Kidney epithelial cell (primary cell): Measurements from ENCODE around the gene COA3. TPM values are rescaled to one million over a fixed set of nuclear protein-coding genes. Genes with fewer than 3 reads are reported as not detected.
"Not testable (repeated sequence)": the region's sequence is repeated elsewhere in the genome, so short reads cannot be mapped to it uniquely, and the experiment has no call there.

Experiments used
- DNase-seq: peaks from one replicate; pipeline ENCODE4 v3.0.0-alpha.2; 2010; ENCODE audit warnings: low read depth
- H3K27me3 ChIP-seq: 2 replicates; pipeline ENCODE4 v1.6.0; 2011; ENCODE audit warnings: low read length; ENCODE audit not compliant: control insufficient read depth, insufficient read depth
- H3K36me3 ChIP-seq: 2 replicates; pipeline ENCODE4 v1.5.1; 2011; ENCODE audit warnings: low read length; ENCODE audit not compliant: control insufficient read depth, insufficient read depth
- H3K4me3 ChIP-seq: 2 replicates; pipeline ENCODE4 v1.5.1; 2011; ENCODE audit warnings: low read depth, mild to moderate bottlenecking, control low read depth, low read length
- CTCF ChIP-seq: IDR thresholded peaks from 2 replicates; pipeline ENCODE4 v1.5.1; 2011; ENCODE audit warnings: mild to moderate bottlenecking, moderate library complexity, low read length, control low read depth, inconsistent platforms; ENCODE audit not compliant: insufficient read depth, poor library complexity, severe bottlenecking
- total RNA-seq: library from RNA; depleted of rRNA; stranded (reverse); fragments of >200 nt; gene quantifications from 2 replicates; pipeline ENCODE4 v1.2.3, GENCODE V29; 2015

Gene COA3
- total RNA-seq, 1 donor from 2014 or later, result 48.3 TPM

- DNase-seq, result no peak
- peaks cover 3% of the 10 kb centered on the region for H3K36me3 ChIP-seq
- no peaks in the 10 kb centered on the region for H3K27me3 ChIP-seq
- H3K4me3 ChIP-seq, result no peak overlapping the region
- TF ChIP-seq CTCF, result peak; percentile 2
Measured at GRCh38 chr17:42775534-42776098, 22.9 kb downstream of the COA3 start.

- peak overlapping the region; percentile 69 for H3K4me3 ChIP-seq
- H3K27me3 ChIP-seq, result no peaks in the 10 kb centered on the region
- TF ChIP-seq CTCF, result no peak
- DNase-seq, result no peak
- peaks cover 3% of the 10 kb centered on the region for H3K36me3 ChIP-seq
Measured at GRCh38 chr17:42774066-42774745, 24.3 kb downstream of the COA3 start.

- TF ChIP-seq CTCF, result peak; percentile 20
- peak within 1 kb of the TSS; percentile 69 for H3K4me3 ChIP-seq
- H3K27me3 ChIP-seq, result no peaks in the 10 kb centered on the region
- H3K36me3 ChIP-seq, result peaks cover 3% of the 10 kb centered on the region
- no peak for DNase-seq
Measured at GRCh38 chr17:42773290-42774035, 25.0 kb downstream of the COA3 start, which contains the start of gene VPS25. Gene VPS25 (plus strand): TSS chr17:42773449. CDS start chr17:42773476, 27 bp downstream.

GRCh38 chr17:42772945-42773289, 25.6 kb downstream of the COA3 start:
- Histone ChIP-seq H3K27me3 (no peaks in the 10 kb centered on the region), H3K4me3 (peak overlapping the region; percentile 69), H3K36me3 (peaks cover 3% of the 10 kb centered on the region)
- DNase-seq, result no peak
- TF ChIP-seq CTCF, result no peak

GRCh38 chr17:42769964-42770363, 28.5 kb downstream of the COA3 start:
- H3K4me3 ChIP-seq, DNase-seq, H3K27me3 ChIP-seq, H3K36me3 ChIP-seq: not testable (repeated sequence)

GRCh38 chr17:42768006-42768405, 30.5 kb downstream of the COA3 start:
- DNase-seq, H3K27me3 ChIP-seq, H3K36me3 ChIP-seq, H3K4me3 ChIP-seq: not testable (repeated sequence)
